GM23338 (cell line): ENCODE results near the gene MME. TPM values are rescaled to one million over a fixed set of nuclear protein-coding genes. Genes with fewer than 3 reads are reported as not detected.

ENCODE experiments used
- ATAC-seq: fragments of 200-7000 bp; cut with Tn5 transposase; 3 replicates; pipeline ENCODE4 v1.9.1; 2020
- DNase-seq: peaks from one replicate; pipeline ENCODE4 v3.0.0-alpha.2; 2015; ENCODE audit warnings: low spot score
- H2AFZ ChIP-seq: fragments of 200-600 bp; sonication (generic); 2 replicates; pipeline ENCODE4 v1.8.0; 2016; ENCODE audit warnings: antibody characterized with exemption, mild to moderate bottlenecking, moderate library complexity
- H3F3A ChIP-seq: fragments of 200-600 bp; sonication (generic); replicated peaks from 2 replicates; pipeline ENCODE4 v1.8.0; 2017; ENCODE audit warnings: antibody characterized with exemption, mixed run types, low read depth
- H3K27ac ChIP-seq: fragments of 200-600 bp; sonication (generic); 2 replicates; pipeline ENCODE4 v1.6.1; 2016; ENCODE audit warnings: low read depth
- H3K27me3 ChIP-seq: fragments of 200-600 bp; sonication (generic); 2 replicates; pipeline ENCODE4 v1.8.0; 2016; ENCODE audit warnings: mild to moderate bottlenecking, mixed run types, moderate library complexity; ENCODE audit not compliant: insufficient read depth
- H3K36me3 ChIP-seq: fragments of 200-600 bp; sonication (generic); 2 replicates; pipeline ENCODE4 v1.8.0; 2016; ENCODE audit warnings: mild to moderate bottlenecking; ENCODE audit not compliant: insufficient read depth
- H3K4me1 ChIP-seq: fragments of 200-600 bp; sonication (generic); 2 replicates; pipeline ENCODE4 v1.8.0; 2016; ENCODE audit warnings: mild to moderate bottlenecking, moderate library complexity; ENCODE audit not compliant: insufficient read depth
- H3K4me2 ChIP-seq: fragments of 200-600 bp; sonication (generic); 2 replicates; pipeline ENCODE4 v1.7.1; 2017; ENCODE audit warnings: mixed run types
- H3K4me3 ChIP-seq: fragments of 200-600 bp; sonication (generic); 2 replicates; pipeline ENCODE4 v1.6.1; 2016; ENCODE audit warnings: mixed run types
- H3K79me2 ChIP-seq: fragments of 200-600 bp; sonication (generic); replicated peaks from 2 replicates; pipeline ENCODE4 v1.8.0; 2017; ENCODE audit warnings: mild to moderate bottlenecking; ENCODE audit not compliant: insufficient read depth
- H3K9me2 ChIP-seq: fragments of 200-600 bp; sonication (generic); 2 replicates; pipeline ENCODE4 v1.8.0; 2017; ENCODE audit not compliant: insufficient read depth
- H4K20me1 ChIP-seq: fragments of 200-600 bp; sonication (generic); replicated peaks from 2 replicates; pipeline ENCODE4 v1.8.0; 2017; ENCODE audit warnings: mild to moderate bottlenecking; ENCODE audit not compliant: insufficient read depth
- H3K27ac Mint-ChIP-seq: 2 replicates; pipeline ENCODE4 v1.8.0; 2020; ENCODE audit warnings: inconsistent platforms, mild to moderate bottlenecking, moderate library complexity, mixed read lengths
- H3K27me3 Mint-ChIP-seq: 3 replicates; pipeline ENCODE4 v1.8.0; 2022; ENCODE audit warnings: low read depth, mild to moderate bottlenecking, moderate library complexity, mixed read lengths, inconsistent platforms; ENCODE audit not compliant: insufficient read depth, poor library complexity
- H3K36me3 Mint-ChIP-seq: 3 replicates; pipeline ENCODE4 v1.8.0; 2021; ENCODE audit warnings: low read depth, mild to moderate bottlenecking, inconsistent platforms, moderate library complexity, mixed read lengths
- H3K4me1 Mint-ChIP-seq: 3 replicates; pipeline ENCODE4 v1.8.0; 2020; ENCODE audit warnings: mild to moderate bottlenecking, inconsistent platforms, mixed read lengths
- H3K4me3 Mint-ChIP-seq: 3 replicates; pipeline ENCODE4 v1.8.0; 2021; ENCODE audit warnings: moderate library complexity, mild to moderate bottlenecking, inconsistent platforms, mixed read lengths
- H3K9me3 Mint-ChIP-seq: 3 replicates; pipeline ENCODE4 v1.8.0; 2020; ENCODE audit warnings: moderate library complexity, mild to moderate bottlenecking, inconsistent platforms, mixed read lengths
- CREB1 ChIP-seq: fragments of 250-450 bp; sonication (Bioruptor Pico); IDR thresholded peaks from 2 replicates; pipeline ENCODE4 v1.5.0; 2020; ENCODE audit warnings: low read depth, mild to moderate bottlenecking, moderate library complexity
- EZH2phosphoT487 ChIP-seq: fragments of 200-600 bp; sonication (generic); IDR thresholded peaks from one replicate; pipeline ENCODE4 v1.8.1; 2018; ENCODE audit warnings: antibody characterized with exemption; ENCODE audit not compliant: unreplicated experiment
- JUNB ChIP-seq: IDR thresholded peaks from one replicate; pipeline ENCODE4 v1.6.1; 2016; ENCODE audit warnings: antibody characterized with exemption; ENCODE audit not compliant: unreplicated experiment
- NANOG ChIP-seq: IDR thresholded peaks from 2 replicates; pipeline ENCODE4 v1.6.1; 2016; ENCODE audit warnings: antibody characterized with exemption, borderline replicate concordance
- POLR2AphosphoS5 ChIP-seq: IDR thresholded peaks from 2 replicates; pipeline ENCODE4 v1.6.1; 2016; ENCODE audit warnings: antibody characterized with exemption, low read depth
- STAT1 ChIP-seq: IDR thresholded peaks from one replicate; pipeline ENCODE4 v1.6.1; 2016; ENCODE audit warnings: antibody characterized with exemption; ENCODE audit not compliant: unreplicated experiment
- ZNF331 ChIP-seq: fragments of 250-450 bp; sonication (Bioruptor Pico); IDR thresholded peaks from 2 replicates; pipeline ENCODE4 v1.5.0; 2020; ENCODE audit warnings: low read depth, mild to moderate bottlenecking, moderate library complexity
- polyA plus RNA-seq: library from polyadenylated mRNA; unstranded; fragments of >200 nt; fragmentation: Nextera tagmentation; extraction: Ambion mirVana; gene quantifications from 2 replicates; pipeline ENCODE4 v1.2.1, GENCODE V29; 2016
- total RNA-seq: library from RNA; depleted of rRNA; stranded (reverse); fragments of >200 nt; shearing (Covaris generic); gene quantifications from 2 replicates; pipeline ENCODE4 v1.2.3, GENCODE V29; 2014
- TF ChIP-seq, protein P1 (sequence below): fragments of 250-450 bp; sonication (Bioruptor Pico); IDR thresholded peaks from 2 replicates; pipeline ENCODE4 v1.5.0; 2020; ENCODE audit warnings: mild to moderate bottlenecking, moderate library complexity
- TF ChIP-seq, protein P2 (sequence below), 2 experiments: fragments of 200-600 bp in 1 of 2; sonication (generic) in 1 of 2; conservative IDR thresholded peaks; 2 replicates each; pipeline versions ENCODE4 v1.5.1 to v1.6.1; 2016 to 2017; ENCODE audit warnings: antibody characterized with exemption in 2 of 2, low read depth in 2 of 2, mild to moderate bottlenecking in 2 of 2, moderate library complexity in 1 of 2

Gene MME
- total and polyA plus RNA-seq, 2 experiments from 2014 or later, result 15.2 to 76.7 TPM

DNA sequence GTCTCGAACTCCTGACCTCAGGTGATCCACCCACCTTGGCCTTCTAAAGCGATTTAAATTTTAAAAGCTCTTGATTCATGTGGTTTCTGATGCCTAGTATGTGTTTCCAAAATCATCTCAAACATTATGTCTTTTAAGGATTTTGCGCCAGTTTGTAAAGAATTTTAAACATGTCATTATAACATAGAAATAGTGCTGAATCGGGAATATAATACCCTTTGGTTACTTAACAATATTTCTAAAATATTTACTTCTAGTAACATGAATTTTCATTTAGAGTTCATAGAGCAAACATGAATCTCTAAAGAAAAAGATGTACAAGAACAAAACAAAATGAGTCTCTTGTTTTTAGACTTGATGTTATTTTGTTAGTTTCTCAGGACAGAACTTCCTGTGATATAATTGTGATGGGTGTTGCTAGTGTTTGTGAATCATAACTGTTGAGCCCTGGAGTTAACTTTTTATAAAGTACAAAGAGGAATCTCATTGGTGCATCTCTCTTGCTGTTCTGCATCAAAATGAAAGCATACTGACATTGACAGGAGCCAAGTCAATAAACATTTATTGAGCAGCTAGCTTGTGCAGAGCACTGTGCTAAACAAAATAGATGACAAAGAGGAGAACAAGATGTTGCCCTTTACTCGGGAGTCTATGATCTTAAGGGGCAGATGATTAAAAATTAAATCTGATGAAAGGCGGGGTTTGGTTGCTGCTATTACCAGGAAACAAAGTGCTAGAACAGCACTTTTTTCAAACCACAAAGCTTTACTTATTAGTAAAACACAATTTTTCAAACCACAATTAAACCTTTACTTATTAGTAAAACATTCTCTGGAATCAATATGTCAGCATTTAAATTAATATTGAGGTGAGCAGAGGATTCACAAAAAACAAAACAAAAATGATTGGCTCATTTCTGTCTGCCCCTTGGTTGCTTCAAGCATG lies 73.4 kb downstream of the MME start:
- H3K27ac Mint-ChIP-seq, result no peak overlapping the region
- Histone ChIP-seq H3K79me2 (no peaks in the 10 kb centered on the region), H3K4me1 (no peaks in the 10 kb centered on the region), H4K20me1 (no peaks in the 10 kb centered on the region), H3K4me3 (no peak overlapping the region), H3K9me2 (no peaks in the 10 kb centered on the region), H3K27ac (no peak overlapping the region), H3K4me2 (no peak overlapping the region), H3K27me3 (no peaks in the 10 kb centered on the region), H2AFZ (no peak overlapping the region), H3F3A (no peaks in the 10 kb centered on the region), H3K36me3 (peaks cover 10% of the 10 kb centered on the region; the same call in 1 of the 2 replicates)
- DNase-seq (no peak), ATAC-seq (no peak)
- H3K4me1 Mint-ChIP-seq, result no peaks in the 10 kb centered on the region
- H3K4me3 Mint-ChIP-seq, result no peak overlapping the region
- H3K36me3 Mint-ChIP-seq, result no peaks in the 10 kb centered on the region; the same call in 2 of the 3 replicates
- no peaks in the 10 kb centered on the region for H3K27me3 Mint-ChIP-seq
- no peak for TF ChIP-seq POLR2AphosphoS5
- TF ChIP-seq, protein P1, sequence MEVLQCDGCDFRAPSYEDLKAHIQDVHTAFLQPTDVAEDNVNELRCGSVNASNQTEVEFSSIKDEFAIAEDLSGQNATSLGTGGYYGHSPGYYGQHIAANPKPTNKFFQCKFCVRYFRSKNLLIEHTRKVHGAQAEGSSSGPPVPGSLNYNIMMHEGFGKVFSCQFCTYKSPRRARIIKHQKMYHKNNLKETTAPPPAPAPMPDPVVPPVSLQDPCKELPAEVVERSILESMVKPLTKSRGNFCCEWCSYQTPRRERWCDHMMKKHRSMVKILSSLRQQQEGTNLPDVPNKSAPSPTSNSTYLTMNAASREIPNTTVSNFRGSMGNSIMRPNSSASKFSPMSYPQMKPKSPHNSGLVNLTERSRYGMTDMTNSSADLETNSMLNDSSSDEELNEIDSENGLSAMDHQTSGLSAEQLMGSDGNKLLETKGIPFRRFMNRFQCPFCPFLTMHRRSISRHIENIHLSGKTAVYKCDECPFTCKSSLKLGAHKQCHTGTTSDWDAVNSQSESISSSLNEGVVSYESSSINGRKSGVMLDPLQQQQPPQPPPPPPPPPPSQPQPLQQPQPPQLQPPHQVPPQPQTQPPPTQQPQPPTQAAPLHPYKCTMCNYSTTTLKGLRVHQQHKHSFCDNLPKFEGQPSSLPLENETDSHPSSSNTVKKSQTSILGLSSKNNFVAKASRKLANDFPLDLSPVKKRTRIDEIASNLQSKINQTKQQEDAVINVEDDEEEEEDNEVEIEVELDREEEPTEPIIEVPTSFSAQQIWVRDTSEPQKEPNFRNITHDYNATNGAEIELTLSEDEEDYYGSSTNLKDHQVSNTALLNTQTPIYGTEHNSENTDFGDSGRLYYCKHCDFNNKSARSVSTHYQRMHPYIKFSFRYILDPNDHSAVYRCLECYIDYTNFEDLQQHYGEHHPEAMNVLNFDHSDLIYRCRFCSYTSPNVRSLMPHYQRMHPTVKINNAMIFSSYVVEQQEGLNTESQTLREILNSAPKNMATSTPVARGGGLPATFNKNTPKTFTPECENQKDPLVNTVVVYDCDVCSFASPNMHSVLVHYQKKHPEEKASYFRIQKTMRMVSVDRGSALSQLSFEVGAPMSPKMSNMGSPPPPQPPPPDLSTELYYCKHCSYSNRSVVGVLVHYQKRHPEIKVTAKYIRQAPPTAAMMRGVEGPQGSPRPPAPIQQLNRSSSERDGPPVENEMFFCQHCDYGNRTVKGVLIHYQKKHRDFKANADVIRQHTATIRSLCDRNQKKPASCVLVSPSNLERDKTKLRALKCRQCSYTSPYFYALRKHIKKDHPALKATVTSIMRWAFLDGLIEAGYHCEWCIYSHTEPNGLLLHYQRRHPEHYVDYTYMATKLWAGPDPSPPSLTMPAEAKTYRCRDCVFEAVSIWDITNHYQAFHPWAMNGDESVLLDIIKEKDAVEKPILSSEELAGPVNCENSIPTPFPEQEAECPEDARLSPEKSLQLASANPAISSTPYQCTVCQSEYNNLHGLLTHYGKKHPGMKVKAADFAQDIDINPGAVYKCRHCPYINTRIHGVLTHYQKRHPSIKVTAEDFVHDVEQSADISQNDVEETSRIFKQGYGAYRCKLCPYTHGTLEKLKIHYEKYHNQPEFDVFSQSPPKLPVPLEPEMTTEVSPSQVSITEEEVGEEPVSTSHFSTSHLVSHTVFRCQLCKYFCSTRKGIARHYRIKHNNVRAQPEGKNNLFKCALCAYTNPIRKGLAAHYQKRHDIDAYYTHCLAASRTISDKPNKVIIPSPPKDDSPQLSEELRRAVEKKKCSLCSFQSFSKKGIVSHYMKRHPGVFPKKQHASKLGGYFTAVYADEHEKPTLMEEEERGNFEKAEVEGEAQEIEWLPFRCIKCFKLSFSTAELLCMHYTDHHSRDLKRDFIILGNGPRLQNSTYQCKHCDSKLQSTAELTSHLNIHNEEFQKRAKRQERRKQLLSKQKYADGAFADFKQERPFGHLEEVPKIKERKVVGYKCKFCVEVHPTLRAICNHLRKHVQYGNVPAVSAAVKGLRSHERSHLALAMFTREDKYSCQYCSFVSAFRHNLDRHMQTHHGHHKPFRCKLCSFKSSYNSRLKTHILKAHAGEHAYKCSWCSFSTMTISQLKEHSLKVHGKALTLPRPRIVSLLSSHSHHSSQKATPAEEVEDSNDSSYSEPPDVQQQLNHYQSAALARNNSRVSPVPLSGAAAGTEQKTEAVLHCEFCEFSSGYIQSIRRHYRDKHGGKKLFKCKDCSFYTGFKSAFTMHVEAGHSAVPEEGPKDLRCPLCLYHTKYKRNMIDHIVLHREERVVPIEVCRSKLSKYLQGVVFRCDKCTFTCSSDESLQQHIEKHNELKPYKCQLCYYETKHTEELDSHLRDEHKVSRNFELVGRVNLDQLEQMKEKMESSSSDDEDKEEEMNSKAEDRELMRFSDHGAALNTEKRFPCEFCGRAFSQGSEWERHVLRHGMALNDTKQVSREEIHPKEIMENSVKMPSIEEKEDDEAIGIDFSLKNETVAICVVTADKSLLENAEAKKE (CRISPR knock-in tag), result no peak
- no peak for TF ChIP-seq EZH2phosphoT487
- no peak for TF ChIP-seq CREB1
- no peak for TF ChIP-seq STAT1
- TF ChIP-seq, protein P2, sequence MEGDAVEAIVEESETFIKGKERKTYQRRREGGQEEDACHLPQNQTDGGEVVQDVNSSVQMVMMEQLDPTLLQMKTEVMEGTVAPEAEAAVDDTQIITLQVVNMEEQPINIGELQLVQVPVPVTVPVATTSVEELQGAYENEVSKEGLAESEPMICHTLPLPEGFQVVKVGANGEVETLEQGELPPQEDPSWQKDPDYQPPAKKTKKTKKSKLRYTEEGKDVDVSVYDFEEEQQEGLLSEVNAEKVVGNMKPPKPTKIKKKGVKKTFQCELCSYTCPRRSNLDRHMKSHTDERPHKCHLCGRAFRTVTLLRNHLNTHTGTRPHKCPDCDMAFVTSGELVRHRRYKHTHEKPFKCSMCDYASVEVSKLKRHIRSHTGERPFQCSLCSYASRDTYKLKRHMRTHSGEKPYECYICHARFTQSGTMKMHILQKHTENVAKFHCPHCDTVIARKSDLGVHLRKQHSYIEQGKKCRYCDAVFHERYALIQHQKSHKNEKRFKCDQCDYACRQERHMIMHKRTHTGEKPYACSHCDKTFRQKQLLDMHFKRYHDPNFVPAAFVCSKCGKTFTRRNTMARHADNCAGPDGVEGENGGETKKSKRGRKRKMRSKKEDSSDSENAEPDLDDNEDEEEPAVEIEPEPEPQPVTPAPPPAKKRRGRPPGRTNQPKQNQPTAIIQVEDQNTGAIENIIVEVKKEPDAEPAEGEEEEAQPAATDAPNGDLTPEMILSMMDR (conservative IDR thresholded peaks at IDR 0.05; ENCODE audit: low read depth in 2 of 2), result no peak
- no peak for TF ChIP-seq JUNB
- no peak for TF ChIP-seq NANOG
- TF ChIP-seq ZNF331, result no peak
- H3K9me3 Mint-ChIP-seq, result no peaks in the 10 kb centered on the region
